ENCODE results near the gene C19orf38. TPM values are rescaled to one million over a fixed set of nuclear protein-coding genes. Genes with fewer than 3 reads are reported as not detected.

C19orf38 gene
- total and polyA plus RNA-seq, 9 of the 15 experiments (the other 6 are each of a cell fraction or from before 2014, with no cell fraction given): 0.14 to 0.18 TPM; not detected in 7

- no peak for TF ChIP-seq CREB1 (IDR thresholded peaks at IDR 0.05)
- TF ChIP-seq CREB1 (CRISPR knock-in tag; IDR thresholded peaks at IDR 0.05): no peak
- no peak for TF ChIP-seq POLR3A (IDR thresholded peaks at IDR 0.05; ENCODE audit: borderline replicate concordance, extremely low read depth, insufficient read depth, insufficient read length)
- TF ChIP-seq SMARCA4 (IDR thresholded peaks at IDR 0.05): peak; percentile 42; the same call in 1 of the 2 replicates
- no peak for TF ChIP-seq HMBOX1 (IDR thresholded peaks at IDR 0.05)
- TF ChIP-seq FOXA3 (CRISPR knock-in tag; conservative IDR thresholded peaks at IDR 0.05 in 1 of 2, IDR thresholded peaks at IDR 0.05 in 1 of 2): no peak
- no peak for TF ChIP-seq HLTF (IDR thresholded peaks at IDR 0.05)
- no peak for TF ChIP-seq CHD4 (IDR thresholded peaks at IDR 0.05; ENCODE audit: insufficient read depth, insufficient replicate concordance, low read depth, low read length, poor library complexity, severe bottlenecking)
- TF ChIP-seq TEAD4 (IDR thresholded peaks at IDR 0.05; ENCODE audit: low read length): 0 out of 2 replicates have a peak, but pooled peaks have one; percentile 18
- TF ChIP-seq TEAD4 (CRISPR knock-in tag; IDR thresholded peaks at IDR 0.05; ENCODE audit: borderline replicate concordance): no peak
- no peak for TF ChIP-seq GABPB1 (CRISPR knock-in tag; IDR thresholded peaks at IDR 0.05)
- TF ChIP-seq RBM34 (IDR thresholded peaks at IDR 0.05; ENCODE audit: borderline replicate concordance, insufficient read depth, low read length): no peak
- no peak for TF ChIP-seq ZNF76 (CRISPR knock-in tag; IDR thresholded peaks at IDR 0.05; ENCODE audit: borderline replicate concordance)
- no peak for TF ChIP-seq RBM14 (IDR thresholded peaks at IDR 0.05; ENCODE audit: borderline replicate concordance, insufficient read depth, low read depth, low read length)
- no peak for TF ChIP-seq HOXB6 (CRISPR knock-in tag; IDR thresholded peaks at IDR 0.05; ENCODE audit: borderline replicate concordance)
- TF ChIP-seq IRF9 (tag; IDR thresholded peaks at IDR 0.05): no peak
- peak; percentile 72; the same call in 1 of the 2 replicates for TF ChIP-seq ZNF121 (CRISPR knock-in tag; conservative IDR thresholded peaks at IDR 0.05)
- no peak for TF ChIP-seq SMARCC2 (IDR thresholded peaks at IDR 0.05; ENCODE audit: low read depth)
- TF ChIP-seq RBBP5 (IDR thresholded peaks at IDR 0.05; ENCODE audit: borderline replicate concordance, insufficient read depth, low read length, poor library complexity, severe bottlenecking): no peak
- TF ChIP-seq PHB2 (IDR thresholded peaks at IDR 0.05; ENCODE audit: low read depth): no peak
- TF ChIP-seq ELF2 (CRISPR knock-in tag; IDR thresholded peaks at IDR 0.05): no peak
- TF ChIP-seq MEIS2 (IDR thresholded peaks at IDR 0.05; ENCODE audit: partially characterized antibody): no peak
- TF ChIP-seq RUNX1 (IDR thresholded peaks at IDR 0.05; ENCODE audit: low read depth): no peak
- TF ChIP-seq BCOR (IDR thresholded peaks at IDR 0.05): peak; percentile 72
- TF ChIP-seq ZNF584 (CRISPR knock-in tag; IDR thresholded peaks at IDR 0.05; ENCODE audit: low read depth): no peak
- TF ChIP-seq ZNF449 (CRISPR knock-in tag; IDR thresholded peaks at IDR 0.05): no peak
- peak; percentile 78 for TF ChIP-seq ZNF384 (IDR thresholded peaks at IDR 0.05; ENCODE audit: low read depth, low read length)
- TF ChIP-seq ZNF583 (CRISPR knock-in tag; IDR thresholded peaks at IDR 0.05): no peak
- TF ChIP-seq CSDE1 (IDR thresholded peaks at IDR 0.05): no peak
These were observed 14.4 kb downstream of the C19orf38 start (continued) for GRCh38 chr19:10862561-10863106.

Data from K562 (cell line).